Measurements from ENCODE around the gene MTMR4.
"Not testable (repeated sequence)": the region's sequence is repeated elsewhere in the genome, so short reads cannot be mapped to it uniquely, and the experiment has no call there.

Gene MTMR4

DNA sequence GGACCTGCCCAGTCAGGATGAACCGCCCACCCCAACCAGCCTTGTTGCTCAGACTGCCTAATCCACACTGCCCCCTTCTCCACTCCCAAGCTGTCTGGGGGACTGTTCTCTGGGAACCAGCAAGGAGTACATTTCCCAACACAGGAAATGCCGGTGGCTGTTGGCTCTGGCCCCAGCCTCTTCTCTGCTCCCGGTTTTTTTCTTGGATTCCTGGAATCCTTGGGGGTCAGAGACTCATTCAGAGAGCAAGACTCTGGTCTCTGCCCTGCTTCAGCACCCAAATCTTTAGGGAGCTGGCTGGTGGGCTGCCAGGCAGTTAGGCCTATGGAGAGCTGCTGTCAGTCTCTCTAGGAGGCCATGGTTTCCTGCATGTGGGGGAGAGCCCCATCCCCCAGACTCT lies 10.8 kb upstream of the MTMR4 start:
- no peak for DNase-seq (ENCODE audit: low spot score)

DNA sequence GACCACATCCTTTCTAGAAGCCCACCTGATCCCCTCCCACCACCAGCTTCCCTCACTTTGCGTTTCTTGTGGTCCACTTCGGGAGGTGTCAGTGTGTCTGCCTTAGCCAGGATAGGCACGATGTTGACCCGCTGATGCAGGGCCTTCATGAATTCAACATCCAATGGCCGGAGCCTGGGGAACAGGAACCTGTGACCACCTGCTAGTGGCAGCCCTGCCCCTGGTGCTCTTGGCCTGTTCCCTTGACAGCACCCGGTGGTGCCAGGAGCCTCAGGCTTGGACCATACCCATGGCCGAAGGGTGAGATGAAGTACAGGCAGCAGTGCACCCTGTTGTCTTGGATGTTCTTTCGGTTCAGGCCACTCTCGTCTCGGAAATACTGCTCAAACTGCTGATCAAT lies 7.2 kb upstream of the MTMR4 start:
- no peak for DNase-seq (ENCODE audit: low spot score)

DNA sequence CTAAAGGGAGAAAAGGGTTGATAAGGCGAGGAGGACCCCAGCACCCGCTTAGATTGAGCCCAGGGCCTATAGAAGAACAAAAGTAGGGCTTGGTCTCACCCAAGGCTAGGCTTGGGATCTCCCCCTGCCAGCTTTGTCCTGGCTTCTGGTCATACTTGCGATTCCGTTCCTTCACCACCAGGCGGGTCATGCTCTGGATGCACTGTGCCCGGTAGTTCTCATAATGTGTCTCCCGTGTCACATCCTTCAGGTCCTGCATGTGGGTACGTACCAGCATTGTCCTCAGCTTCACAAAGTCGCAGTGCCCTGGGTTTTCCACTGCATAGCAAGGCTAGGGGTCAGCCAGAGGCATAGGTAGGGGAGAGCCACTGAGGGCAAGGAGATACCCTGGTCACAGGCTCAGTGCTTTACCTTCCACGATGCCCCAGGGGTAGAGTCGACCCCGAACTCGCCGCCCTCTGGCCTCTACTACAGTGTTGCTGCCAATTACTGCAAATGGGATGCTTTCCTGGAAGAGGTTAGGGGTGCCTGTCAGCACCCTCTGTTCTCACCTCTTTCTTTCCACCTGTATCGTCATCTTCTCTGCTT lies 6.5 kb upstream of the MTMR4 start:
- no peak for DNase-seq (ENCODE audit: low spot score)

DNA sequence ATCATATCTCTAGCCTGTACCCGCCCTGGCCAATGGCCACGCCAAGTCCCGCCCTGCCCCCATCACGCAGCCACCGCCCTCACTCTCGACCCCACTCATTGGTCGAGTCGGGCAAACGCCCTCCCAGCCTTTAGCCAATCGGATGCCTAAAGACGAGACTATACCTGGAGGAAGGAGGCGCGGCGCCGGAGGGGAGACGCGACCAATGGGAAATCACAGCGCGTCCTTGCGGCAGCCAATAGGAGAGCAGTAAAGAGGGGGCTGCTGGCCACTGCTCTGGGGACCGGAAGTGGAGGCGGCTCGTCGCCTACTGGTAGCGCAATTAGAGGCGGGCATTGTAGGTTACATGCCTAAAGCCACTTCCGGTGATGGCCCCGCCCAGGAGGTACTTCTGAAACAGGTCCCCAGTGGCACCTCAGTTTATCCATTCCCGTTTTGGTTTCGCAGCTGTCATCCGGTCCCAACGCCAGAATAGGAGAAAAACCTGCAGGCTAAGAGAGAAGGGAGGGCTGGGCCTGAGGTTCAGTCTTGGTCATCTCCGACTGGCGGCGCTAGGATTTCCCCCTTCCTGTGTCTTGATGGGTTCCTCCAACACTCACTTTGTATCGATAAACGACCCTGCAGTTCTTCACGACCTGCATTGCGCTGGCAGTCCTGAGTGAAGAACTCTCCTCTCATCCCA lies 3.6 kb upstream of the MTMR4 start:
- DNase-seq (ENCODE audit: low spot score), result peak; percentile 100

DNA sequence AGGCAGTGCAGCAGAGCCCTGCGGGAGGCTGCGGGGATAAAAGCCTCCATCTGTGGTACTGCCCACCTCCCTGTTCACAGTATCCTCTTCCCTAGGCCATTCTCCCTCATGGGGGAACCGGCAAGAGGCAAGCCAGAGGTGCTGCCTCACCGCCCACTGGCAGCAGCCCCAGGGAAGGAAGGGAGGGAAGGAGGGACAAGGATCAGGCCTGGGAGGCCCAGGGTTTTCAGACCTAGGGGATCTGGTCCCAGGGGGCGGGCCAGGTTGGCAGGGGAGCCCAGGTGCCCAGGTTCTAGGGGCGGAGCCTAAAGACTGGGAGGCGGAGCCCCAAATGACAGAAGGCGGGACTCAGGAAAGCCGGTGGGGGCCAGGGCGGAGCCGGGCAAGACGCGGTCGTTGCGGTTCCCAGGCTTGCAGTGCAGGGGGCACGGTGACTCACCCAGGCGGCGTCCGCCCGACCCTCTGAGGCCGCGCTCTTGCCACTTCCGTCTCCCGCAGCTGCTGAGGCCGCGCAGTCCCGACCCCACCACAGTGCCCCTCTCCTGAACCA lies 3.0 kb upstream of the MTMR4 start:
- no peak for DNase-seq (ENCODE audit: low spot score)

DNA sequence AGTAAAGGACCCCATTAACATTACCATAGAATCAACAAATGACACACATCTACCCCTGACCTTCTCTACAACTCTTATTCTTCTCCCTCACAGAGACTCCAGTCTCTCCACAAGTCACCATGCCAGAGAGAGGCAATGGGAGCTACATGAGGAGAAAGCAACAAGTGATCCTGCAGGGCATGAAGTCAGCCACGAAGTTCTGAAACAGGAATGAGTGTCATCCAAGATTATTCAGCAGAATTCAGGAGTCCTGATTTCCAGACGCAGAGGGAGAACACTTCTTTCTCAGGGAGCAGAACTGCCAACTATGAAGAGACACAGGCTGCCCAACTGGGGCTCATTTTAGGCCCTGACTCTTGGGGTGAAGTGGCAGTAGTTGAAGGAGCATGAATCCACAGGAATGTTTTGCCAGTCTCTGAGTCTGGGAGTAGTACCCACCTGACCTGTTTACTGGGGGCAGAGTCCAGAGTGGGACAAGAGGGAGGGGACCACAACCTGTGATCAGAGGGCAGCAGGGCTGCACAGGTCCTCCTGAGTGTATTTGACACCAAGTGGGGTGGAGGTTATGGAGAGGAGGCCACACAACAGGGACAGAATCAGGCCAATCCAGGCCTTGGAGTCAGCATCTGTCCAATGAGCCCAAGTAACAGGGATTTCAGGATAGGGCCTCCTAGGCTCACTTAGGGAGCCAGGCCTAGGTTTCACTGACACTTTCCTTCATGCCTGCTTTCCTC lies 2.4 kb upstream of the MTMR4 start:
- DNase-seq (ENCODE audit: low spot score), result no peak

DNA sequence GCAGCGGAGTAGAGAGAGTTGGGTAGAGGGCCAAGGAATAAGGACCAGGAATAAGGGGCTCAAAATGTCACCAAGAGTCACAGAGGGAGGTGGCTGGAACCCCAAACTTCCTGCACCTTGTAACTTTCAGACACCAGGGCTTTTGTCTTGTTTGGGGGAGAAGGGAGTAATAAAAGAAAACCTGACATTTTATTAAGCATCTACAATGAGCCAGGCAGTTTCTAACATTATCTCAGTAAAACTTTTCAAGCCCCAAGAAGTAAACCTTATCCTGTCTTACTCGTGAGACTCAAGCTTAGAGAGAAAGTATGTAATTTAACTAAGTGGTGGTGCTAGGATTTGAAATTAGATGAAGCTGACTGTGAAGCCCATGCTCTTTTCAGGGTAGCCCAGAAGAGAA lies 848 bp upstream of the MTMR4 start:
- no peak for DNase-seq (ENCODE audit: low spot score)

DNA sequence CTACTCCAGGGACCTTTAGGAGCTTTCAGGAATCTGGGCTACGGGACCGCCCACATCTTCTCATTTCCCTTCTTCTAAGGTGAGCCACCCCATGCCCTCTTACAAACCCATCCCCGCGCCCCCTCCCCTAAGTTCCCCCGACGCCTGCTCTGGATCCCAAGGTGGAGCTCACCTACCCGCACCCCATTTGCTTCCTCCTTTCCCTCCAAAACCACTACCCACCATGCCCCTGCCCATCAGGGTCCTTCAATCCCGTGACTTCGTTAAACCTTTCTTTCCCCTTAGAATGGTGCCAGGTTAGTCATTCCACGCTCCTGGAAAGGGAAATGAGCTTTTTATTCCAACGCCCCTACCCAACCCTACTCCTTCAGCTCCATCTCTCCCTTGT lies 326 bp upstream of the MTMR4 start:
- DNase-seq (ENCODE audit: low spot score), result no peak

DNA sequence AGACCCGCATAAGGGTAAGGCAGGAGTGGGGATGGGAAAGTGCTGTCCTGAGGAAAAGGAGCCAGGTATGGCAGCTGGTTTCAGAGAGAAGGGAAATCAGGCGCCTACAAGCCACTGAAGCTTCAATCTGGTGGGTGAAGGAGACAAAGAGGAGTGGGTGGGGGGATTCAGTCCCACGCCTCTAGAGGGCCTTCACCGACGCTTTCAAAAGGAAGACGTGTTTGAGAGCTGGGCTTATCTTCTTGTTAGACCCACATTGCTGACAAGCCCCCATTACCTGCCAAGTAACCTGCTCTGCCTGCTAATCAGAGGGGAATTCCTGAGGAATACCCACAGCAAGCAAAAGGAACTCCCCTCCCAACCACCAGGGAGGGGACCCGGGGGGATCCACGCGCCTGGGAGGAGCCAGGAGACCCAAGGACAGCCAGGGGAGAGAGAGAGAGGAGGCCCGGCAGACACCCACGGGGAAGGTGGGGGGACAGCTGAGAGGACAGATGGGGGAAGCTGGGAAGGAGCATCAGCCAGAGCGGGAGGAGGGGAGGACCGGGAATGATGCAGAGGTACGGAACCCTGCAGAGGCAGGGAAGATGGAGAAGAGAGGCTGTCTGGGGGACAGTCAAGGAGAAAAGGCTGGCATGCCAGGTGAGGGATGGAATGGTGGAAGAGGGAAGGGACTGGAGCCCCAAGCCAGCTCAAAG lies 1.0 kb downstream of the MTMR4 start:
- DNase-seq (ENCODE audit: low spot score), result no peak

DNA sequence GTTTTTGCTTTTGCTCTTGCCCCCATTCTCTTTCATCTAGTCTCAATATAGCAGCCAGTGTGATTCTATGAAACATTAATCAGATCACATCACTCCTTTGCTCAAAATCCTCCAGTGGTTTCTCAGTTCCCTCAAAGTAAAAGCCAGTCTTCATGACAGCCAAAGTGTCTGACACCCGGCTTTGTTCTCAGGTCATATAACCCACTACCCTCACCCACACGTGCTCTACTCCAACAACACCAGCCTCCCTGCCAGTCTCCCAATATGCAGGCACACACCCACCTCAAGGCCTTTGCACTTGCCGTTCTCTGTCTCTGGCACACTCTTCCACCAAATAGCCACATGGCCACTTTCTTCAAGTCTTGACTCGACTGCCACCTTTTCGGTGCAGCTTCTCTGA lies 4.4 kb downstream of the MTMR4 start:
- no peak for DNase-seq (ENCODE audit: low spot score)

DNA sequence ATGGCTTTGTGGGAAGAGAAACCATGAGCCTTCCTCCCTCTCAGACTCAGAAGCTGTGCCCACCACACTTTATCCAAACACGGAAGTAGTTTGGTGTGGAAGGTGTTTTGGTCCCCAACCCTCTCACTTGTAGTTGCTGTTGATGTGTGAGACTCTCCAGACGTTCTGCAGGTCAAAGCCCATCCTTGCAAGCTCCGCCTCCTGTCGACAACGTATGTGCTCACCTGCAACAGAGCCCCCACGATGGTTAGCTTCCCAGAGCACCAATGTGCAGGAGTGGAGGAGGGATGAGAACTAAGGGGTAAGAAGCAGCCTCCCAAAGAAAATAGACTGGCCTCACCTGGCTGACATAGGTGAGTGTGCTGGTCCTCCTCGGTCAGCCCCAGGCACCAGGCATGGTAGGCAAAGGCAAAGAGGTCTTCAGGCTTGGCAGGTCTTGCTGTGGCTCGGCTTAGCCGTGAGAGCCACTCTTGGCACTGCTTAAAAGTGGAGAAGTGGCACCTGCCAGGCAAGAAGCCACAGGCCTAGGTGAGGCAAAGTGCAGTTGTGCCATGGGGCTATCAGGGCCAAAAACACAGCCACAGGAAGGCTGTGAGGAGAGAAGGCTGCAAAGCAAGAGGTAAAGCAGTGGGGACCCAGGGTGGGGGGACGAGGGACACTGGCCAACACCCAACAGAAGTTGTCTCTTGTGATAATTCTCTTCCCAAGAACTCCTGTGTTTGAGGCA lies 5.9 kb downstream of the MTMR4 start:
- DNase-seq (ENCODE audit: low spot score), result no peak

DNA sequence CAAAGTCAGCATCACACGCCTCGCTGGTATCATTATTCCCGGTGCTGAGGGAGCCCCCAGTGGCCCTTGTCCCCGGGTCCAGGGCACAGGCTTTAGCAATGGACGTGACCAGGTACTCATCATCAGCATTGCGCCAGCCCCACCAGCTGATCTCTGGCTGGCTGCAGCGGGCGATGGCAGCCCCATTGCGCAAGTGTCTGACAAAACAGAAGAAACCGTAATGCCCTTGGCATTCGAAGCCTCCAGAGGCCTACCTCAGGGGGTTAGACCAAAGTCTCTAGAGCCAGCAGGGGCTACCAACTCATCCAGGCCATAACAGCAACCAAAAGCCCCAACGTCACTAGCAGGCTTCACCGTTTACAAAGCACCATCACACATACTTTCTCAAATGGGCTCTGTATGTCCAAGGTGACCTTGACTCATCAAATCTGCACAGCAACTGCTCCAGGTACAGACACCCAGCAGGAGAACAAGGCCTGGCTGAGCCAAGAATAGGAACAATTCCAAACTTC lies 7.3 kb downstream of the MTMR4 start:
- no peak for DNase-seq (ENCODE audit: low spot score)

DNA sequence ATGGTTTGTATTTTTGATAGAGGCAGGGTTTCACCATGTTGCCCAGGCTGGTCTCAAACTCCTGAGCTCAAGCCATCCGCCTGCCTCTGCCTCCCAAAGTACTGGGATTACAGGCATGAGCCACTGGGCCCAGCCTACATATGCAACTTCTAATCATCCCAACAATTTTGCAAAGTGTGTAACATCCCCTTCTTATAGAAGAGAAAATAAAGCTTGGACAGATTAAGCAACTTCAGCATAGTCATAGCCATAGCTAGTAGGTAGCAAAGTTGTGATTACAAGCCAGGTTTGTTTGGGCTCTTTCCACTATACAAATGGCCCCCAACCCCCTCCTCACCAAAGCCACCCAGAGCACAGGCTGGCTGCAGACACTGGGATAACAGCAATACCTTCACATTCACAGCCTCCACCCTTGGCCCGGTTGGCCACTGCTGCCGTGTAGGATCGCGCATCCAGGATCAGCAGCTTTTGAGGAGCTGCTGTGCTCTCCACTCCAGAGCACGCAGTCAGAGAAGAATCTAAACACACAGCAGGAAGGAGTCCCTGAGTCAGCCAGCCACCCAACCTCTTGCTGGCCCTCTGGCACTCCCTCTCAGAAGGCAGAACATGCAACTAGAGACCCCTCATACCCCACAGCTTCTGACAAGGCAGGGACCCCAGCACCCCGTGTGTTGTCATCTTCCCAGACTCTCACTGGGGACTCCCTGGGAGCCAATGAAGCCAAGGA lies 7.9 kb downstream of the MTMR4 start:
- DNase-seq (ENCODE audit: low spot score), result no peak

DNA sequence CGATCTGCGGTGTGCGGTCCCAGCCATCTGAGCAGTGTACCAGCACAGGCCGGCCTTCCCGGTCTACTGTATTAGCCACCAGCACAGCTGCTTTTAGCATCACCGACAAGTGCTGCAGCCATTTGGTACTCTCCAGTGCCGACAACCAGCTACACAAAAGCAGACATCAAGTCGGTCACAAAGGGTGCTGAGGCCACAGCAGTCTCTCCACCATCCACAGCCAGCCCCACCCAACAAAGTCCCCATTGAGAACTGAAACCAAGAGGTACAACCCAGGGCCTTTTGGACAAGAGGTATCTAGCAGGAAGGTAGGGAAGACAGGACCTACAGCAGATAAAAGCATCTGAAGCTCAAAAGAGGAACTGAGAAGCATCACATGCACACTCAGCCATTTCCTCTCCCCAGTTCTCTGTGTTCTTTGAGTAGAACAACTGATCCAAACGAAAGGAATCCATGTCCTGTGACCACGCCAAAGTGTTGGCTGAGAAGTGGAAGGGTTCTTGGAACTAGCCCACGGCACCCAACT lies 9.5 kb downstream of the MTMR4 start:
- no peak for DNase-seq (ENCODE audit: low spot score)

DNA sequence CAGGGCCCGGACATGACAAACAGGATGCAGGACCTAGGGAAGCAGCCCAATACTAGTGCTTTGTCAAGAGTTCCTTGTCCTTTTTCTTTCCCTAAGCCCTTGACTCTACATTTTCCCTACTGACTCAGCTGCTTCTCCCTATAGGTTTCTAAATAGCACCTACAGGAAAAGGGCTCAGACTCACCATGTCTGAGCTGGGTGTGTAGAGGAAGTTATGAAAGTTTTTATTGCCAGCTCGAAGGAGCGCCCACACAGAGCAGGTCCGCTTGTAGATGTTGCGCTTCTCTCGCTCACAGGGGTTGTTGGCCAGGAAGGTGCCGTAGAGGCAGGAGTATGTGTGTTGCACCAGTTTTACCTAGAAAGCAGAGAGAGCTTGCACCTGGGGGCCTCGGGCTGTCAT lies 10.6 kb downstream of the MTMR4 start:
- no peak for DNase-seq (ENCODE audit: low spot score)

DNA sequence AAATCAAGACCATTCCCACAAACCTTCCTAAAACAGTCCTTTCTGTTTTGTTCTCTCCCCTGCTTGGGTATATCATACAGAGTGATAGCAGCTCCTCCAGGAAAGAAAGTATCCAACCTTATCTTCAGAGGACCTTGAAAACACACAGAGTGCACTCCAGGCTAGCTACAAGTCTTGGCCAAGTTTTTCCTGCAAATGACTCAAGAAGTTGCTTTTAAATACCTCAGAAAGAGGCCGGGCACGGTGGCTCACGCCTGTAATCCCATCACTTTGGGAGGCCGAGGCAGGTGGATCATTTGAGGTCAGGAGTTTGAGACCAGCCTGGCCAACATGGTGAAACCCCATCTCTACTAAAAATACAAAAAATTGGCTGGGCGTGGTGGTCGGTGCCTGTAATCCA lies 11.3 kb downstream of the MTMR4 start:
- DNase-seq (ENCODE audit: low spot score), result not testable (repeated sequence)

DNA sequence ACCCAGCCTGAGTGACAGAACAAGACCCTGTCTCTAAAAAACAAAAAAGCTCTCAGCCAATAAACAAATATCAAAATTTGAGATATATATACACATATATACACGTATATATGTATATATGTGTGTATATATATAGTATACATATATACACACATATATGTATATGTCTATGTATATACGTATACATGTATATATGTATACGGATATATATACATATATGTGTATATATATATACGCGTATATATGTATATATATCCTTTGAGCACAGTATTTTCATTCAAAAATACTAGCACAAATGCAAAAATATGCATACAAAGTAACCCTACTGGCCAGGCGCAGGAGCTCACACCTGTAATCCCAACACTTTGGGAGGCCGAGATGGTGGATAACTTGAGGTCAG lies 13.0 kb downstream of the MTMR4 start:
- no peak for DNase-seq (ENCODE audit: low spot score)

DNA sequence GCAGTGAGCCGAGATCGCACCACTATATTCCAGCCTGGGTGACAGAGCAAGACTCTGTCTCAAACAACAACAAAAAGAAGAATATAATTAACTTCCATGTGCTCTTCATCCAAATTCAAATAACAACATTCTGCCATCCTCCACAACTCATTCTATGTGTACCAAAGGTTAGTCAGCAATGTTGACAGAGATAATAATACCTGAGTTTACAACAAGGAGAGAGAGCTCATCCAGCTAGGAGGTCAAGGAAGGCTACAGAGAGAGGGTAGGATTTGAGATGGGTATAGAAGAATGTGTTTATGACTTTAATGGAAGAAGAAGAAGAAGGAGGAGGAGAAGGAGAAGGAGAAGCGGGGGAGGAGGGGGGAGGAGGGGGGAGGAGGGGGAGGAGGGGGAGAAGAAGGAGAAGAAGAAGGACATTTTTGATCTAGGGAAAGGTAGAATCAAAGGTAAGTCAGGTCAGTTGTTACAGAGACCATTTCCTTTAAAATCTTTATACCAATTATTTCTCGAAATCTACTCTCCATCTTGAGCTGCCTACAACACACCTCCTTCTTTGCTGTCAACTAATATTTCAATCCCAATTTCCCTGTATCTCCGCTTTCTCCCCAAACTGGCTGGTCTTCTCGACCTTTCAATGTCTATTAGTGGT lies 16.1 kb downstream of the MTMR4 start:
- no peak for DNase-seq (ENCODE audit: low spot score)

DNA sequence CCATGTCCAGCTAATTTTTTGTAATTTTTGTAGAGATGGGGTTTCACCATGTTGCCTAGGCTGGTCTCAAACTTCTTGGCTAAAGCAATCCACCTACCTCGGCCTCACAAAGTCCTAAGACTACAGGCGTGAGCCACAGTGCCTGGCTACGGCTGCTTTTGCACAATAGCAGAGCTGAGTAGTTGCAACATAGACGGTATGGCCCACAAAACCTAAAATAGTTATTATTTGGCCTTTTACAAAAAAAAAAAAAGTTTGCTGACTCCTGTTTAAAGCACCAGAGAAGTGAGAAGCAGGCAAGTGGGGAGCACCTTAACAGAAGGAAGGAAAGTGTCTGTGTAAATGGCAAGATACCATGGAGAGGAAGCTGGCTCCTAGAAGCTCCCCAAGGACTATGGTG lies 20.9 kb downstream of the MTMR4 start:
- DNase-seq (ENCODE audit: low spot score), result no peak

Measured in globus pallidus (tissue), 1 donor.